Activated naive CD8-positive, alpha-beta T cell (primary cell): ENCODE measurements around the gene MFSD6.

Experiments
- H3K27ac Mint-ChIP-seq: one replicate; pipeline ENCODE4 v1.8.0; 2021; ENCODE audit warnings: mixed read lengths
- H3K27me3 Mint-ChIP-seq: one replicate; pipeline ENCODE4 v1.8.0; 2021; ENCODE audit warnings: mixed read lengths
- H3K36me3 Mint-ChIP-seq: one replicate; pipeline ENCODE4 v1.8.0; 2021; ENCODE audit warnings: mixed read lengths
- H3K4me1 Mint-ChIP-seq: one replicate; pipeline ENCODE4 v1.8.0; 2021; ENCODE audit warnings: low read depth, mixed read lengths
- H3K4me3 Mint-ChIP-seq: one replicate; pipeline ENCODE4 v1.8.0; 2021; ENCODE audit warnings: mild to moderate bottlenecking, mixed read lengths
- H3K9me3 Mint-ChIP-seq: one replicate; pipeline ENCODE4 v1.8.0; 2021; ENCODE audit warnings: low read depth, mixed read lengths

MFSD6 gene

GRCh38 chr2:190443055-190443454 is 34.9 kb downstream of the MFSD6 start:
- Mint-ChIP-seq H3K9me3 (no peaks in the 10 kb centered on the region), H3K4me1 (peaks cover 93% of the 10 kb centered on the region), H3K36me3 (peaks cover 8% of the 10 kb centered on the region), H3K4me3 (no peak overlapping the region), H3K27me3 (no peaks in the 10 kb centered on the region), H3K27ac (peak overlapping the region; percentile 31)

- H3K9me3 Mint-ChIP-seq: no peaks in the 10 kb centered on the region
- H3K27me3 Mint-ChIP-seq: no peaks in the 10 kb centered on the region
- peaks cover 8% of the 10 kb centered on the region for H3K36me3 Mint-ChIP-seq
- H3K4me3 Mint-ChIP-seq: no peak overlapping the region
- peak overlapping the region; percentile 75 for H3K27ac Mint-ChIP-seq
- peaks cover 87% of the 10 kb centered on the region for H3K4me1 Mint-ChIP-seq
Measured at GRCh38 chr2:190443778-190444481, 35.8 kb downstream of the MFSD6 start.

- Mint-ChIP-seq H3K9me3 (no peaks in the 10 kb centered on the region), H3K4me1 (peaks cover 82% of the 10 kb centered on the region), H3K36me3 (peaks cover 5% of the 10 kb centered on the region), H3K4me3 (no peak overlapping the region), H3K27ac (peak overlapping the region; percentile 75), H3K27me3 (no peaks in the 10 kb centered on the region)
Measured at GRCh38 chr2:190444976-190445375, 36.8 kb downstream of the MFSD6 start.

- H3K9me3 Mint-ChIP-seq: no peaks in the 10 kb centered on the region
- peaks cover 77% of the 10 kb centered on the region for H3K4me1 Mint-ChIP-seq
- peaks cover 7% of the 10 kb centered on the region for H3K36me3 Mint-ChIP-seq
- no peaks in the 10 kb centered on the region for H3K27me3 Mint-ChIP-seq
- H3K4me3 Mint-ChIP-seq: no peak overlapping the region
- peak overlapping the region; percentile 8 for H3K27ac Mint-ChIP-seq
Measured at GRCh38 chr2:190446193-190446592, 38.0 kb downstream of the MFSD6 start.

DNA sequence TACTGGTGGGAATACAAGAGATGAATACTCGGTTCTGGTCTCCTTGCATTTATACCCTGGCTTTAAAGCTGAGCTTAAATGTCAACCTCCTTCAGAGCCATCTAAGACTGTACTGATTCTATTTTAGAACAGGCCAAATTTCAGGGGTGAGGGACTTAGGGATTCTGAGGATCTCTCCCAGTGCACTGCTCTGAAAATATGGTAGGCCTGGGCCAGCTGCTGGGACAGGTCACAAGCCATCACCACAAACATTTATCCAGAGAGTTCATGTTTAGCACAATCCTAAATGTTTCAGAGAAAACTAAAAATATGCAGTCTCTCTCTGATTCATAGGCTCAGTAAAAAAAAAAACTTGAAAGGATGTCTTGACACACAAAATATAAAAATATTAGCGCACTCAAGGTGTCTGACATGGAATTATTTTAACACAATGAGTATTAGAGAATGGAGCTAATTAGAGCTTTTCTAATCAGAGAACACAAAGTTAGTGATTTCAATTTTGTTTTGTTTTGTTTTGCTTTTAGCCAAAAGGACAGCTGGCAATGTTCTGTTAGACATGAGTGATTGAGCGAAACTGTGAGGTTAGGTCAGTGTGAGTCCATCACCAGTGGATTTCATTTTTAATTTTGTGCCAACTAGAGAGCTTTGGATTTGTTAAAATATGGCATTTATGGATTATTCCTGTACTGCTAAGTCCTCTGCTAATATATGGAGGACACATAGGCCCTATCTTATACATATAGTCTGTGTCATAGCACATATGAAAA is 38.8 kb downstream of the MFSD6 start:
- Mint-ChIP-seq H3K27me3 (no peaks in the 10 kb centered on the region), H3K4me1 (peaks cover 77% of the 10 kb centered on the region), H3K9me3 (no peaks in the 10 kb centered on the region), H3K36me3 (peaks cover 11% of the 10 kb centered on the region), H3K27ac (peak overlapping the region; percentile 8), H3K4me3 (no peak overlapping the region)

GRCh38 chr2:190447766-190448165 is 39.6 kb downstream of the MFSD6 start:
- no peak overlapping the region for H3K4me3 Mint-ChIP-seq
- no peaks in the 10 kb centered on the region for H3K9me3 Mint-ChIP-seq
- peaks cover 75% of the 10 kb centered on the region for H3K4me1 Mint-ChIP-seq

DNA sequence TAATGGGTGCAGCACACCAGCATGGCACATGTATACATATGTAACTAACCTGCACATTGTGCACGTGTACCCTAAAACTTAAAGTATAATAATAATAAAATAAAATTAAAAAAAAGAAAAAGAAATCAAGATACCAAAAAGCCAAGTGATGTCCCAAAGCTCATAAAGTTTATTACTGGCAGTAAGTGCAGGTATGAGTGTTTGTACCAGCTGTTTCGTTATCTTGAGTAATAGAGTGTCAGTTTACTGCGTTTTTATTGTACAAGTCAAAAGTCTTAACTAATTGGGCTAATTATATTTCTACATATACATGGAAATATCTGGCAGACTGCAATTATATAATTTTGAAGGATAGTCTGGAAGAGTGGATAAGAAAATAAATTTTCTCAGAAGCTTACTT is 41.8 kb downstream of the MFSD6 start:
- H3K4me1 Mint-ChIP-seq: peaks cover 62% of the 10 kb centered on the region
- H3K4me3 Mint-ChIP-seq: no peak overlapping the region
- peaks cover 26% of the 10 kb centered on the region for H3K36me3 Mint-ChIP-seq
- no peaks in the 10 kb centered on the region for H3K27me3 Mint-ChIP-seq
- H3K27ac Mint-ChIP-seq: no peak overlapping the region
- H3K9me3 Mint-ChIP-seq: peaks cover 4% of the 10 kb centered on the region

More at GRCh38 chr2:190447766-190448165, 39.6 kb downstream of the MFSD6 start:
- H3K27me3 Mint-ChIP-seq: no peaks in the 10 kb centered on the region
- H3K27ac Mint-ChIP-seq: no peak overlapping the region
- peaks cover 11% of the 10 kb centered on the region for H3K36me3 Mint-ChIP-seq

- Mint-ChIP-seq H3K27ac (no peak overlapping the region), H3K9me3 (peaks cover 4% of the 10 kb centered on the region), H3K27me3 (no peaks in the 10 kb centered on the region), H3K36me3 (peaks cover 27% of the 10 kb centered on the region), H3K4me1 (peaks cover 60% of the 10 kb centered on the region), H3K4me3 (no peak overlapping the region)
Measured at GRCh38 chr2:190450363-190450762, 42.2 kb downstream of the MFSD6 start.

GRCh38 chr2:190451561-190452176 is 43.5 kb downstream of the MFSD6 start:
- peaks cover 31% of the 10 kb centered on the region for H3K36me3 Mint-ChIP-seq
- H3K27me3 Mint-ChIP-seq: no peaks in the 10 kb centered on the region

DNA sequence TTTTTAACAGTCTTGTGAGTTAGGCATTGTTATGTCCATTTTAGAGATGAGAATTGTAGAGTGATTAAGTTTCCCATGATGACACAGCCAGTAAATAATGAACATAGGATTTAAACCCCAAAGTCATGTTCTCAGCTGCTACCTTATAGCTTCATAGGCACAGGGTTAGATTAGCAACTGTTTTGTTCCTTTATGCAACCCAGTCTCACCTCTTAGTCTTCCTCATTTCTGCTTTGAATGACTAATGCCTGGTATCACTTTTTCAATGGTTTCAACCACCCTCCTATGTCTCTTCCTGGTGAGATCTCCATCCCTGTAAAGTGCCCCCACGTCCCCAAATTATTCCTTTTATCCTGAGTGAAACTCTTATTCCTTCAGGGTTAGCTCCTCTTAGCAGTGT is 44.3 kb downstream of the MFSD6 start:
- peaks cover 52% of the 10 kb centered on the region for H3K4me1 Mint-ChIP-seq
- peaks cover 4% of the 10 kb centered on the region for H3K9me3 Mint-ChIP-seq
- H3K27me3 Mint-ChIP-seq: no peaks in the 10 kb centered on the region
- peaks cover 37% of the 10 kb centered on the region for H3K36me3 Mint-ChIP-seq
- no peak overlapping the region for H3K27ac Mint-ChIP-seq
- H3K4me3 Mint-ChIP-seq: no peak overlapping the region

More at GRCh38 chr2:190451561-190452176, 43.5 kb downstream of the MFSD6 start:
- peaks cover 55% of the 10 kb centered on the region for H3K4me1 Mint-ChIP-seq
- H3K9me3 Mint-ChIP-seq: peaks cover 4% of the 10 kb centered on the region
- H3K4me3 Mint-ChIP-seq: no peak overlapping the region
- H3K27ac Mint-ChIP-seq: peak overlapping the region; percentile 4

DNA sequence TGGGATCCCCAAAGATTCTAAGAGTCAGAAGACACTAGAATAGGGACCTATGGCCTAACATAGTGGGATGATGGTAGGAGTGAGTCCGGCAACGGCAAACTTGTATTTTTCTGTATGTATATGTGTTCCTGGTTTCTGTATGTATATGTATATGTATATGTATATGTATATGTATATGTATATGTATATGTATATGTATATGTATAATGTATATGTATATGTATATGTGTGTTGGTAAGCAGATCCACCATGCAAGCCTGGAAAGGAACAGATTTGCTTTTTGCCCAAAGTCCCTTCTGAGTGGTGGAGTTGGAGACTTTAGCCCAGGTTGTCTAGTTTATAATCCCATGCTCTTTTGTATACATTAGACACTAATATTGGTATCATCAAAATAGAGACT is 46.6 kb downstream of the MFSD6 start:
- Mint-ChIP-seq H3K36me3 (peaks cover 47% of the 10 kb centered on the region), H3K4me3 (no peak overlapping the region), H3K4me1 (peaks cover 63% of the 10 kb centered on the region), H3K27ac (no peak overlapping the region), H3K9me3 (peaks cover 4% of the 10 kb centered on the region), H3K27me3 (no peaks in the 10 kb centered on the region)

GRCh38 chr2:190455358-190456095 is 47.4 kb downstream of the MFSD6 start:
- H3K4me3 Mint-ChIP-seq: no peak overlapping the region
- peaks cover 50% of the 10 kb centered on the region for H3K36me3 Mint-ChIP-seq
- H3K9me3 Mint-ChIP-seq: peaks cover 4% of the 10 kb centered on the region
- peaks cover 69% of the 10 kb centered on the region for H3K4me1 Mint-ChIP-seq
- H3K27me3 Mint-ChIP-seq: no peaks in the 10 kb centered on the region
- H3K27ac Mint-ChIP-seq: peak overlapping the region; percentile 47

GRCh38 chr2:190456833-190457232 is 48.7 kb downstream of the MFSD6 start:
- Mint-ChIP-seq H3K27ac (no peak overlapping the region), H3K4me1 (peaks cover 64% of the 10 kb centered on the region), H3K27me3 (no peaks in the 10 kb centered on the region), H3K36me3 (peaks cover 45% of the 10 kb centered on the region), H3K9me3 (peaks cover 4% of the 10 kb centered on the region), H3K4me3 (no peak overlapping the region)

GRCh38 chr2:190457256-190457655 is 49.1 kb downstream of the MFSD6 start:
- Mint-ChIP-seq H3K27me3 (no peaks in the 10 kb centered on the region), H3K36me3 (peaks cover 45% of the 10 kb centered on the region), H3K27ac (no peak overlapping the region), H3K4me1 (peaks cover 66% of the 10 kb centered on the region), H3K4me3 (no peak overlapping the region), H3K9me3 (peaks cover 4% of the 10 kb centered on the region)
